Epithelial cell of esophagus (primary cell): ENCODE results near the gene RNF19B.

Experiments
- DNase-seq: peaks from one replicate; pipeline ENCODE4 v3.0.0; 2010; ENCODE audit warnings: low read depth
- H3K4me3 ChIP-seq: 2 replicates; pipeline ENCODE4 v1.5.1; 2011; ENCODE audit warnings: mild to moderate bottlenecking, low read length, control low read depth
- CTCF ChIP-seq: IDR thresholded peaks from 2 replicates; pipeline ENCODE4 v1.5.1; 2011; ENCODE audit warnings: low read depth, mild to moderate bottlenecking, low read length, control low read depth, inconsistent platforms; ENCODE audit not compliant: insufficient read depth; ENCODE audit errors: missing control alignments

RNF19B gene

GRCh38 chr1:32960342-32960741 lies 4.3 kb downstream of the RNF19B start:
- DNase-seq: no peak
- no peak for TF ChIP-seq CTCF
- no peak overlapping the region for H3K4me3 ChIP-seq

GRCh38 chr1:32958827-32959226 lies 5.8 kb downstream of the RNF19B start:
- no peak for TF ChIP-seq CTCF
- no peak overlapping the region for H3K4me3 ChIP-seq
- no peak for DNase-seq

GRCh38 chr1:32957017-32957416 lies 7.6 kb downstream of the RNF19B start:
- H3K4me3 ChIP-seq: no peak overlapping the region
- DNase-seq: no peak
- no peak for TF ChIP-seq CTCF

- DNase-seq: peak; percentile 94
- no peak for TF ChIP-seq CTCF
- no peak overlapping the region for H3K4me3 ChIP-seq
Measured at GRCh38 chr1:32954168-32954567, 10.4 kb downstream of the RNF19B start.

GRCh38 chr1:32953495-32953894 lies 11.1 kb downstream of the RNF19B start:
- peak; percentile 18 for TF ChIP-seq CTCF

GRCh38 chr1:32949519-32949918 lies 15.1 kb downstream of the RNF19B start:
- no peak for DNase-seq
- H3K4me3 ChIP-seq: no peak overlapping the region
- TF ChIP-seq CTCF: no peak

More at GRCh38 chr1:32953495-32953894, 11.1 kb downstream of the RNF19B start:
- DNase-seq: peak; percentile 88
- H3K4me3 ChIP-seq: no peak overlapping the region

GRCh38 chr1:32948905-32949304 lies 15.7 kb downstream of the RNF19B start:
- TF ChIP-seq CTCF: no peak
- H3K4me3 ChIP-seq: no peak overlapping the region
- no peak for DNase-seq
